ENCODE data around the gene ARL6.

DNA sequence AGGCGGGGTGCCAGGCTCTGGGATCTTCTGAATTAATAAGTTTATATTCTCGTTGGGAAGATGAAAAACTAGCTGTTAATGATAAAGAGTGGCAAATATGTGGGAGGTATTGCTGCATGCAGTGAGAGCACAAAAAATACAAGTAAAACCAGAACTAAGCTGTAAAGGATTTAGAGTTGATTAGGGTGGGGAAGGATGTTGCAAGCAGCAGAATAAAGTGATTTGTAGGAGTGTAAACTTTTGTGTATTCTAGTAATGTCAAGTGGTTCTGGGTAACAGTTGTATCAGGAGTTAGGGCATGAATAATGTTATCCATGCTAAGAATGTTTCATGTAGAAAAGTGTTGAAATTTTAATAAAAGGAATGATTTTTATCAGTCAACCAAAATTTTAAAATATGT, 75.4 kb downstream of the ARL6 start:
- TF ChIP-seq POLR2AphosphoS5 (IDR thresholded peaks at IDR 0.05; ENCODE audit: low read depth, low read length), result no peak
- no peak for TF ChIP-seq POLR2A (IDR thresholded peaks at IDR 0.05; ENCODE audit: low read depth, low read length)

All from GM12892 (cell line).